ENCODE measurements around the gene SLC34A2.
A peak's percentile ranks its signal among the peaks of the same experiment; 100 is the strongest.
"Not testable (repeated sequence)": the region's sequence is repeated elsewhere in the genome, so short reads cannot be mapped to it uniquely, and the experiment has no call there.

Gene SLC34A2

GRCh38 chr4:25654971-25655963 lies at the start of gene SLC34A2:
TSS of gene SLC34A2 (plus strand) at chr4:25655851. CDS start at chr4:25662501, 6,650 bp downstream.
- peak; percentile 25 for DNase-seq

GRCh38 chr4:25608644-25609043 lies 47.0 kb upstream of the SLC34A2 start:
- DNase-seq, result no peak

- DNase-seq, result no peak
Measured at GRCh38 chr4:25609976-25610375, 45.7 kb upstream of the SLC34A2 start.

GRCh38 chr4:25613613-25614012 lies 42.0 kb upstream of the SLC34A2 start:
- not testable (repeated sequence) for DNase-seq

GRCh38 chr4:25614807-25615206 lies 40.8 kb upstream of the SLC34A2 start:
- no peak for DNase-seq

GRCh38 chr4:25621027-25621930 lies 34.4 kb upstream of the SLC34A2 start:
- DNase-seq, result no peak

- no peak for DNase-seq
Measured at GRCh38 chr4:25624616-25625015, 31.0 kb upstream of the SLC34A2 start.

GRCh38 chr4:25628451-25628850 lies 27.2 kb upstream of the SLC34A2 start:
- no peak for DNase-seq

- no peak for DNase-seq
Measured at GRCh38 chr4:25632135-25632534, 23.5 kb upstream of the SLC34A2 start.

- DNase-seq, result no peak
Measured at GRCh38 chr4:25633541-25633940, 22.1 kb upstream of the SLC34A2 start.

- DNase-seq, result no peak
Measured at GRCh38 chr4:25635501-25635900, 20.1 kb upstream of the SLC34A2 start.

GRCh38 chr4:25637581-25638220 lies 17.9 kb upstream of the SLC34A2 start:
- no peak for DNase-seq

- no peak for DNase-seq
Measured at GRCh38 chr4:25638221-25638601, 17.4 kb upstream of the SLC34A2 start.

- DNase-seq, result no peak
Measured at GRCh38 chr4:25638806-25639205, 16.8 kb upstream of the SLC34A2 start.

GRCh38 chr4:25650311-25650710 lies 5.3 kb upstream of the SLC34A2 start:
- no peak for DNase-seq

- no peak for DNase-seq
Measured at GRCh38 chr4:25651682-25652081, 4.0 kb upstream of the SLC34A2 start.

- no peak for DNase-seq
Measured at GRCh38 chr4:25654031-25654970, 1.4 kb upstream of the SLC34A2 start.

GRCh38 chr4:25656031-25656430 lies 380 bp downstream of the SLC34A2 start:
- no peak for DNase-seq

- DNase-seq, result no peak
Measured at GRCh38 chr4:25658357-25658771, 2.7 kb downstream of the SLC34A2 start.

- no peak for DNase-seq
Measured at GRCh38 chr4:25658777-25659176, 3.1 kb downstream of the SLC34A2 start.

- not testable (repeated sequence) for DNase-seq
Measured at GRCh38 chr4:25661441-25661840, 5.8 kb downstream of the SLC34A2 start.

GRCh38 chr4:25662306-25662705 lies 6.7 kb downstream of the SLC34A2 start:
- no peak for DNase-seq

Measured in stimulated activated CD8-positive, alpha-beta memory T cell treated with anti-CD3 and anti-CD28 coated beads, Interleukin-4, amount 100 ng/mL, for 48 hours (primary cell).